Activated T-cell treated with anti-CD3 and anti-CD28 coated beads for 24 hours (primary cell): ENCODE results near the gene ABCF1.

Experiments
- DNase-seq: peaks from one replicate; pipeline ENCODE4 v3.0.0-alpha.2; 2020; ENCODE audit warnings: low read depth

The ABCF1 gene

GRCh38 chr6:30601815-30602641 is 30.8 kb downstream of the ABCF1 start:
- no peak for DNase-seq

GRCh38 chr6:30603961-30604360 is 32.7 kb downstream of the ABCF1 start:
- no peak for DNase-seq

GRCh38 chr6:30610065-30610464 is 38.8 kb downstream of the ABCF1 start:
- no peak for DNase-seq

- DNase-seq, result no peak
Observed at GRCh38 chr6:30611150-30611855, 40.1 kb downstream of the ABCF1 start.

GRCh38 chr6:30611856-30612194 is 40.6 kb downstream of the ABCF1 start:
- no peak for DNase-seq

- DNase-seq, result no peak
Observed at GRCh38 chr6:30612213-30612612, 41.0 kb downstream of the ABCF1 start.

- DNase-seq, result no peak
Observed at GRCh38 chr6:30612687-30613248, 41.5 kb downstream of the ABCF1 start.

- no peak for DNase-seq
Observed at GRCh38 chr6:30613251-30614043, 42.2 kb downstream of the ABCF1 start.

- DNase-seq, result no peak
Observed at GRCh38 chr6:30614044-30614842, 43.0 kb downstream of the ABCF1 start.

GRCh38 chr6:30614843-30615218 is 43.6 kb downstream of the ABCF1 start:
- DNase-seq, result peak; percentile 81

GRCh38 chr6:30615219-30615957 is 44.1 kb downstream of the ABCF1 start:
- no peak for DNase-seq

- DNase-seq, result no peak
Observed at GRCh38 chr6:30615958-30616810, 44.9 kb downstream of the ABCF1 start.

- DNase-seq, result peak; percentile 98
Observed at GRCh38 chr6:30616811-30617564, 45.7 kb downstream of the ABCF1 start, which contains the start of gene PPP1R10. TSS of gene PPP1R10 (minus strand) at chr6:30617243. CDS start at chr6:30609944, 7,299 bp downstream.

- peak; percentile 97 for DNase-seq
Observed at GRCh38 chr6:30617565-30618269, 46.5 kb downstream of the ABCF1 start, which contains the start of gene MRPS18B. TSS of gene MRPS18B (plus strand) at chr6:30617840. CDS start at chr6:30617866, 26 bp downstream.

GRCh38 chr6:30618270-30618797 is 47.1 kb downstream of the ABCF1 start:
- DNase-seq, result no peak

- no peak for DNase-seq
Observed at GRCh38 chr6:30619561-30619960, 48.3 kb downstream of the ABCF1 start.

- DNase-seq, result no peak
Observed at GRCh38 chr6:30625511-30625910, 54.3 kb downstream of the ABCF1 start.
